ENCODE results near the gene LRRC8D. TPM values are rescaled to one million over a fixed set of nuclear protein-coding genes. Genes with fewer than 3 reads are reported as not detected.
"Not testable (repeated sequence)": the region's sequence is repeated elsewhere in the genome, so short reads cannot be mapped to it uniquely, and the experiment has no call there.

Gene LRRC8D
- total and polyA plus RNA-seq, 2 of the 4 experiments (the other 2 are of a cell fraction), result 34.1 to 35.3 TPM

- no peak overlapping the region for H3K23ac ChIP-seq (ENCODE audit: low read depth, low read length)
- H3K36me3 ChIP-seq (ENCODE audit: control insufficient read depth, insufficient read depth, low read length), result peaks cover 1% of the 10 kb centered on the region; the same call in 1 of the 2 replicates
- no peak overlapping the region for H3K14ac ChIP-seq (replicated peaks; ENCODE audit: low read depth, low read length)
- no peak overlapping the region for H3K4me3 ChIP-seq (ENCODE audit: insufficient read depth, low read depth, low read length)
- H2AK5ac ChIP-seq (ENCODE audit: low read depth, low read length), result no peak overlapping the region
- no peak overlapping the region for H2BK15ac ChIP-seq (ENCODE audit: low read depth, low read length)
- H2BK5ac ChIP-seq (ENCODE audit: low read depth, low read length, poor library complexity, severe bottlenecking), result no peak overlapping the region
- ChIA-PET CTCF (no interaction called here), POLR2A (ENCODE audit: unreplicated experiment) (no interaction called here)
- ATAC-seq (ENCODE audit: low read depth) (no peak), DNase-seq (no peak)
- H3K4me1 ChIP-seq (ENCODE audit: control insufficient read depth, insufficient read depth, low read length), result no peaks in the 10 kb centered on the region; the same call in 1 of the 2 replicates
- no peak overlapping the region for H2BK120ac ChIP-seq (ENCODE audit: low read depth, low read length)
- intact Hi-C loops (cut with micrococcal nuclease) (no loop called here), dilution Hi-C loops (cut with HindIII; ENCODE audit: low sequenced_read_pairs, unreplicated experiment) (no loop called here), in situ Hi-C loops (cut with MboI; ENCODE audit: low sequenced_read_pairs) (no loop called here)
- no peak overlapping the region for H4K8ac ChIP-seq (ENCODE audit: low read depth in 2 of 2, low read length in 2 of 2)
- H3K4ac ChIP-seq (ENCODE audit: low read depth, low read length), result no peak overlapping the region
- H2AK9ac ChIP-seq (replicated peaks; ENCODE audit: low read depth, low read length, poor library complexity), result no peak overlapping the region
- no peaks in the 10 kb centered on the region for H4K20me1 ChIP-seq (ENCODE audit: insufficient read depth, low read length)
- H2AFZ ChIP-seq (replicated peaks; ENCODE audit: low read length, poor library complexity), result no peak overlapping the region
- H3K56ac ChIP-seq (ENCODE audit: extremely low read depth, insufficient read depth, low read length), result no peak overlapping the region
- peaks cover 22 to 25% of the 10 kb centered on the region in 2 experiments for H3K79me1 ChIP-seq (ENCODE audit: low read depth in 1 of 2, low read length in 2 of 2)
- WGBS, 2 experiments (ENCODE audit: extremely low coverage in 2 of 2, insufficient read length in 1 of 2), result no CpG with 5 or more reads among the region's 3 CpGs
- no peak overlapping the region for H3K4me2 ChIP-seq (ENCODE audit: low read depth, low read length)
- no peak overlapping the region for H3K27ac ChIP-seq (ENCODE audit: insufficient read depth, low read length)
- no peak overlapping the region for H4K5ac ChIP-seq (ENCODE audit: low read depth, low read length)
- no TSS peak for BruUV-seq (replicated peaks)
- H3K18ac ChIP-seq (ENCODE audit: low read depth, low read length), result no peak overlapping the region
- TF ChIP-seq SMC3 (IDR thresholded peaks at IDR 0.05; ENCODE audit: low read depth, low read length), result no peak
- no peak for TF ChIP-seq RAD21 (IDR thresholded peaks at IDR 0.05; ENCODE audit: low read length)
- TF ChIP-seq POLR2A (IDR thresholded peaks at IDR 0.05; ENCODE audit: low read depth, low read length), result no peak
- TF ChIP-seq NFE2L2 (IDR thresholded peaks at IDR 0.05; ENCODE audit: low read depth, low read length), result no peak
- TF ChIP-seq CEBPB (IDR thresholded peaks at IDR 0.05; ENCODE audit: low read depth, low read length), result no peak
- no peak for TF ChIP-seq MAFK (IDR thresholded peaks at IDR 0.05; ENCODE audit: low read depth, low read length)
- TF ChIP-seq BHLHE40 (IDR thresholded peaks at IDR 0.05; ENCODE audit: low read depth, low read length), result no peak
- no peak for TF ChIP-seq MXI1 (IDR thresholded peaks at IDR 0.05; ENCODE audit: borderline replicate concordance, low read depth, low read length)
- no peak for TF ChIP-seq CHD1 (IDR thresholded peaks at IDR 0.05; ENCODE audit: low read depth, low read length)
- TF ChIP-seq ELK1 (IDR thresholded peaks at IDR 0.05; ENCODE audit: borderline replicate concordance, low read depth, low read length), result no peak
- H3K9me3 ChIP-seq (ENCODE audit: control insufficient read depth, insufficient read depth, low read length), result no peaks in the 10 kb centered on the region
- H3K27me3 ChIP-seq (ENCODE audit: control insufficient read depth, insufficient read depth, low read length), result no peaks in the 10 kb centered on the region
- no peak overlapping the region for H3K9ac ChIP-seq (ENCODE audit: low read depth, low read length)
- H4K91ac ChIP-seq (ENCODE audit: insufficient read depth, low read depth, low read length), result no peak overlapping the region
- H3K9me1 ChIP-seq (ENCODE audit: insufficient read depth, low read length), result no peaks in the 10 kb centered on the region
- no peak overlapping the region for H2BK20ac ChIP-seq (ENCODE audit: low read depth, low read length)
Observed at GRCh38 chr1:89923517-89923916, 102.7 kb downstream of the LRRC8D start.

GRCh38 chr1:89924075-89924474 lies 103.2 kb downstream of the LRRC8D start:
- H2AK5ac ChIP-seq (ENCODE audit: low read depth, low read length); intact Hi-C loops (cut with micrococcal nuclease); H4K20me1 ChIP-seq (ENCODE audit: insufficient read depth, low read length); H2AK9ac ChIP-seq (replicated peaks; ENCODE audit: low read depth, low read length, poor library complexity); H2BK120ac ChIP-seq (ENCODE audit: low read depth, low read length); CTCF ChIA-PET; H3K9ac ChIP-seq (ENCODE audit: low read depth, low read length); H3K36me3 ChIP-seq (ENCODE audit: control insufficient read depth, insufficient read depth, low read length); BruUV-seq (replicated peaks); H3K4ac ChIP-seq (ENCODE audit: low read depth, low read length); H3K4me3 ChIP-seq (ENCODE audit: insufficient read depth, low read depth, low read length); H4K8ac ChIP-seq (ENCODE audit: low read depth in 2 of 2, low read length in 2 of 2); H2AFZ ChIP-seq (replicated peaks; ENCODE audit: low read length, poor library complexity); H3K9me3 ChIP-seq (ENCODE audit: control insufficient read depth, insufficient read depth, low read length); H3K18ac ChIP-seq (ENCODE audit: low read depth, low read length); H4K5ac ChIP-seq (ENCODE audit: low read depth, low read length); H3K9me1 ChIP-seq (ENCODE audit: insufficient read depth, low read length); H4K91ac ChIP-seq (ENCODE audit: insufficient read depth, low read depth, low read length); H3K4me2 ChIP-seq (ENCODE audit: low read depth, low read length); POLR2A ChIA-PET (ENCODE audit: unreplicated experiment); H3K14ac ChIP-seq (replicated peaks; ENCODE audit: low read depth, low read length); H2BK5ac ChIP-seq (ENCODE audit: low read depth, low read length, poor library complexity, severe bottlenecking); H3K4me1 ChIP-seq (ENCODE audit: control insufficient read depth, insufficient read depth, low read length); in situ Hi-C loops (cut with MboI; ENCODE audit: low sequenced_read_pairs); H3K23ac ChIP-seq (ENCODE audit: low read depth, low read length); H3K56ac ChIP-seq (ENCODE audit: extremely low read depth, insufficient read depth, low read length); dilution Hi-C loops (cut with HindIII; ENCODE audit: low sequenced_read_pairs, unreplicated experiment); H2BK20ac ChIP-seq (ENCODE audit: low read depth, low read length); H2BK15ac ChIP-seq (ENCODE audit: low read depth, low read length); DNase-seq; H3K27me3 ChIP-seq (ENCODE audit: control insufficient read depth, insufficient read depth, low read length); ATAC-seq (ENCODE audit: low read depth); H3K27ac ChIP-seq (ENCODE audit: insufficient read depth, low read length): not testable (repeated sequence)
- peaks cover 21 to 22% of the 10 kb centered on the region in 2 experiments for H3K79me1 ChIP-seq (ENCODE audit: low read depth in 1 of 2, low read length in 2 of 2)
- WGBS, 2 experiments (ENCODE audit: extremely low coverage in 2 of 2, insufficient read length in 1 of 2), result no CpG with 5 or more reads among the region's 1 CpG
